Measurements from ENCODE around the gene EARS2.
"Not testable (repeated sequence)": the region's sequence is repeated elsewhere in the genome, so short reads cannot be mapped to it uniquely, and the experiment has no call there.

EARS2 gene

DNA sequence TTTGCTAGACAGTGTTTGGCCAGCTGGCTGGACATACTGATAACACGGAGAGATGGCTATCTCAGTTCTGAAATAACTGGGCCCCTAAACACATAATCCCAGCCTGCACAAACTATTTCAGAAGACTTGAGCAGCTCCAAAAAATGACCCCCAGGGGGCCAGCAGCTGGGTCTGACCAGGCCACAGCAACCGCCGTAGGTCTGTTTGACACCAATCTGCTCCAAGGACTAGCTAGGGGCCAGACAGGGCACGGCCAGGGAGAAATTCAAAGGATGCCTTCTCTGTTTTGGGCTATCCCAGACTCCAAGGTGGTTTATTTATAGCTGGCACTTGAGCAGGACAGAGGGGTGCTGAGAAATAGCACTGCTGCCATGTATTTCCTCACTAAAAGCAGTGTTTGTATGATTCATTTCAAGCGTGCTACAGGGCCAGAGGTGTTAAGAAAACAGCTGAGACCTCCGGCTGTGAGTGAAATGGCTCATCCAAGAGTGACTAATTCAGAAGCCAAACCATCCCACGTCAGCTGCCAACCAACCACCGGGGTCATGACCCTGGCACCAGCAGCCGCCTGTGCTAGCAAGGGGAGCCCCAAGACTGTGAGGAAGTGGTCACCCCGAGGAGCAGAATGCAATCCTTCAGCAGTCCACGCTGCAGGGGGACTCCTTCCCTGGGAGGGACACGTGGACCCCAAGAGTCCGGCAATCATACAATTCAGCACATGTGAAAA is 52.5 kb downstream of the EARS2 start:
- peak; percentile 97 for DNase-seq

GRCh38 chr16:23504076-23504452 is 53.1 kb downstream of the EARS2 start:
- DNase-seq = peak; percentile 21

- no peak for DNase-seq
Measured at GRCh38 chr16:23502466-23502865, 54.7 kb downstream of the EARS2 start.

DNA sequence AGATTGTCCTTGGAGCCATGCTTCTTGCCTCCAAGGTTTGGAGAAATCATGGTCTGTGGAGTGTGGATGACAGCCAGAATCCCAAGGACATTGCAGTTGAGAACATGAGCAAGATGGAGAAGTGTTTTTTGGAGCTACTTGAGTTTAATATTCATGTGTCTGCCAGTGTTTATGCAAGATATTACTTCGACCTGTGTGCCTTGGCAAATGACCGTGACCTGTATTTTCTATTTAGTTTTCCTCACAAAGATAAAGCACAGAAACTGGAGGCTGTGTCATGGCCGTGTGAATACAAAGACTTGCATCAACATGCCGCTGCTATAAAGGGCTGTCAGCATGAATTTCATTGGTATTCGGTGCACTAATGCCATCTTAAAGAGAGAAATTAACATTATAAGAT is 55.9 kb downstream of the EARS2 start:
- DNase-seq = no peak

GRCh38 chr16:23500862-23501225 is 56.3 kb downstream of the EARS2 start:
- DNase-seq = no peak

DNA sequence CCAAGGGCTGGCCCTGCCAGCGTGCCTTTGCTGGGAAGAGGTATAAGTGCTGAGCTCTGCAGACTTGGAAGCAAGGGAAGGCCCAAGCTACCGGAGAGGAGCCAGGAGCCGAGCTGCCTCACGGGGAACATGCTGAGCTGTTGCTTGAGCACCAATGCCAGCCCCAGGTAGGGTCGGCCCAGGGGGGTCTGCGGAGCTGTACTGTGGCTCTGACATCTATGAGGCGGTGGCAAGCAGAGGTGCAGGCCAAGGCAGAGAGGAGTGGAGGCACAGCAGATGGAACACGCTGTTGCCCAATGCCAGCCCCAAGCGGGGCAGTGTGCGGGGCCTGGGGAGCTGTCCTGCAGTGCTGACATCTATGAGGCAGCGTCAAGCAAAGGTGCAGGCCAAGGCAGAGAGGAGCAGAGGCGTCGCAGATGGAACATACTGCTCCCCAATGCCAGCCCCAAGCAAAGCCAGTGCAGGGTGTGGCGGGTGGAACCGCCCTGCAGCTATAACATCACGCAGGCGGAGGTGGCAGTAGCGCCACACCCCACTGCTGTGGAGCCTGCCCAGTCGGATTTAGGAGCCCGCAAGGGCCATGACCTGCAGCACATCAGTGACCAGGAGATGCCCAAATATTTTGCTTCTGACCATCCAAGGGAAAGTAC is 56.8 kb downstream of the EARS2 start:
- no peak for DNase-seq

GRCh38 chr16:23499801-23500200 is 57.3 kb downstream of the EARS2 start:
- no peak for DNase-seq

DNA sequence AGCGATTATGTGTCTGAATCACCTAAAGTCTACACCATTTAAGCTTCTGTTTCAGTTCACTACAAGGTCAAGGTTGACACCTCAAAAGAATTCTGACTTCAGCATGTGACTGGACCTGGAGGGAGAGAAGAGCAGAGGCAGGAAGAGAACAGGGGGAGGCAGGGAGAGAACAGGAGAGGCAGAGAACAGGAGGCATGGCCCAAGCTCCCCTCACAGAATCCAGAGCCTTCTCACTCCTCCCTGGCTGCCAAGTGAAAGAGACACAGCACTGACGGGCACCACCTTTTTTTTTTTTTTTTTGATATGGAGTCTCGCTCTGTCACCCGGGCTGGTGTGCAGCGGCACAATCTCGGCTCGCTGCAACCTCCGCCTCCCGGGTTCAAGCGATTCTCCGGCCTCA is 58.3 kb downstream of the EARS2 start:
- DNase-seq = no peak

DNA sequence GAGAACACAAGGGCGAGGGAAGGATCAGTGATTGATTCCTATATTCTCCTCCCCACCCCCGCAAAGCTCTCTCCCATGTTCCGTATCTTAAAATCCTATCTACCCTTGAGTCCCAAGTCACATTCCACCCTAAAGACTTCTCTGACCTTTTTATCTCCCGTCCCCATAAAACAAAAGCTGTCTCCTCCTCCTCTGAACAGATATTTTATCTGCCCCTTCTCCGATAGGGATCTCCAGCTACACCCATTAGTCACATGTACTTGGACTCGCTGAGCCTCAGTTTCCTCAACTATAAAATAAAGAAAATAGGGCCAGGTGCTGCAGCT is 59.6 kb downstream of the EARS2 start:
- DNase-seq = no peak

- peak; percentile 62 for DNase-seq
Measured at GRCh38 chr16:23496821-23497542, 60.2 kb downstream of the EARS2 start.

GRCh38 chr16:23495671-23496070 is 61.5 kb downstream of the EARS2 start:
- DNase-seq = no peak

DNA sequence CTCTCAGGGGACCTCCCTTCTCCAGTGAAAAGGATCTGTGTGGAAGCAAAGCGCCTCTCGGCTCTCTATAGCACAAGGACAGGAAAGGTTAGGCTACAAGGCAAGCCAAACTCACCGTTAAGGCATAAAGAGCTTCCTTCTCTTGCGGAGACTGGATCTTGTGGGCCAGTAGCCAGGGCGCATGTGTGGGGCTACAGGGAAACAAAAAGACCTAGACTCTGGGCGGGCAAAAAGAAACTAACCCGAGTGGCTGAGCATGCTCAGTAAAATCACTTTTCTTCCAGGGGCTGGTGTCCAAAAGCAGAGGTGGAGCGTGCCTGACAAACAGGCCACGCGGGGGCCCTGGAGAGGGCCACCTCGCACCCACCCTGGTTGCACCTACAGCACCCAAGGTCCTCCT is 63.0 kb downstream of the EARS2 start:
- DNase-seq = no peak

DNA sequence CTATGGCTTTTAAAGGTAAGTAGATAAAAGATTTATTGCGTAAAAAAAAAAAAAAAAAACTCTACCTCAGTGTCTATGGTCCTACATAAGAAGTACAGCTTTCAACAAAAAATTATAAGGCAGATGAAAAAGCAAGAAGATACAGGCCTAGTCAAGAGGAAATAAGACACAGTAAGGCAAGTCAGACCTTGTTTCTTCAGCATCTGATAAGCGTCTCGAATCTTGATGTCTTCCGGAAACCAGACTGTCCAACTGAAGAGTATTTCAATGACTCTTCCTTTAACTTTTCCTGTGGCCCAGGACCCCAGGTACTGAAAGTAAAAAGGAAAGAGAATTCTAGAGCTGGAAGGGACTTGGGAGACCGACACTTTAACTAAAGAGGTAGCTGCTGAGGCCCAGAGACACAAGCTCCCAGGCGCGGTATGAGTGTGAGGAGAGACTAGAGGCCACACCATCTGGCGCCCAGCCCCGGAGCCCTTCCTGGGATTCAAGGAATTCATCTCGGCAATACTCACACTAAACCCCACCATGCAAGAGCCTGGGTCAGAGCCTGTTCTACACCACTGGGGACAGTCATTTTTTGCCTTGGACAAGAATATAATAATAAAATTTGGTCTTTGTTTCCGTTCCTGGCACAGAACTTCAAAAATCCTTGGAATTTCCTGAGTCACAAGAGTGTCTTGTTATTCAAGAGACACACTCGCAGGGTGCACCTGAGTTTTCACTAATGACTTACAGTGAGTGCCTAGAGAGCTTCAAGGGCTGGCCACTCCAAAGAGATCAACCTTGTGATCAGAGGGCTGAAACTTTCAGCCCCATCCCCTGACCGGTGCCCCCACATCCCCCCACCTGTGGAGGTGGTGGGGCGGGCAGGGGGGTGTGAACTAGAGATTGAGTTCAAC is 65.4 kb downstream of the EARS2 start:
- peak; percentile 68 for DNase-seq

- DNase-seq = no peak
Measured at GRCh38 chr16:23486480-23486879, 70.7 kb downstream of the EARS2 start.

- DNase-seq = no peak
Measured at GRCh38 chr16:23485841-23486240, 71.3 kb downstream of the EARS2 start.

GRCh38 chr16:23485257-23485614 is 71.9 kb downstream of the EARS2 start:
- DNase-seq = no peak

- no peak for DNase-seq
Measured at GRCh38 chr16:23484510-23485256, 72.5 kb downstream of the EARS2 start.

DNA sequence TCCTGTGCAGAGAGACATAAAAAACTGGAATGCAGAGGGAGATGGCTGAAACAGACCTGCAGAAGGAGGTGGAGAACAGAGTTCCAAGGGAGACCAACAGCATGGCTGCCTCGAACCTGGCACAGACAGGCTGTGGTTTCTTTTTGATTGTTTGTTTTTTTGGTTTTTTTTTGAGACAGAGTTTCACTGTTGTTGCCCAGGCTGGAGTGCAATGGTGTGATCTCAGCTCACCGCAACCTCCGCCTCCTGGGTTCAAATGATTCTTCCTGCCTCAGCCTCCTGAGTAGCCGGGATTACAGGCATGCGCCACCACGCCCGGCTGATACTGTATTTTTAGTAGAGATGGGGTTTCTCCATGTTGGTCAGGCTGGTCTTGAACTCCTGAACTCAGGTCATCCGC is 73.7 kb downstream of the EARS2 start:
- not testable (repeated sequence) for DNase-seq

DNA sequence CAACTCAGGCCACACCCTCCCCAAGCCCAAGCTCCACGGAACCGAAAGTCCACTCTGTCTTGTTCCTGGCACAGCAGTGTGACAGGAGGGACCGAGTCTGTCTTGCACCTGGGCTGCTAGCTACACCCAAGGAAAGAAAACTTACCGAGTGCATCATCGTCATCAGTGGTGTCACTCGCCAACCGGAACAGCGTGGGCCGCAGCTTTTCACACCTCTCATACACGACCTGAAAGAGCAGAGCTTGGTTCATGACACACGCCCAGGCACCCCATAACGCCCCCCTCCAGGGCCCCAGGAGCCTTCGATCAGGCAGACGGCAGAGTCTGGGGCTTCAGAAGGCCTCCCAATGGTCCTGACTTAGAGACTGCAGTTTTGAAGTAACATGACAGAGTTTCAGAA is 74.4 kb downstream of the EARS2 start:
- DNase-seq = no peak

DNA sequence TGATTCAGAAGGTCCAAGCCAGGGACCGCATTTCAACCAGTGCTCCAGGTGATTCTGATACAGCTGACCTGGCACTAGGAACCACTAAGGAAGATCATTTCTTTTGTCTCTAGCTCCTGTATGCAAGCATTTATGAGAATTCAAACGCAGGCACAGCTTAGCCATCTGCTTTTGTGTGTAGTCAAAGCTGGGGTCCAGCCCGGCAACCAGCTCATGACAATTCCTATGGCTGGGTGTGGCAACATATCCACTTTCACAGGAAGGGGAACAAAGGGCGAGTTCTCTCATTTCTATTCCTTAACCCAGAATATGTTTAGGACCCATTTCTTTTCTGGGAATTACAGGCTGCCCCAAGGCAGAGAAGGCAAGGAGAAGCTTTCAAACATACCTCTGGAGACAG is 76.9 kb downstream of the EARS2 start:
- DNase-seq = no peak

GRCh38 chr16:23479138-23479537 is 78.0 kb downstream of the EARS2 start:
- DNase-seq = no peak

GRCh38 chr16:23478566-23478965 is 78.6 kb downstream of the EARS2 start:
- DNase-seq = no peak

DNA sequence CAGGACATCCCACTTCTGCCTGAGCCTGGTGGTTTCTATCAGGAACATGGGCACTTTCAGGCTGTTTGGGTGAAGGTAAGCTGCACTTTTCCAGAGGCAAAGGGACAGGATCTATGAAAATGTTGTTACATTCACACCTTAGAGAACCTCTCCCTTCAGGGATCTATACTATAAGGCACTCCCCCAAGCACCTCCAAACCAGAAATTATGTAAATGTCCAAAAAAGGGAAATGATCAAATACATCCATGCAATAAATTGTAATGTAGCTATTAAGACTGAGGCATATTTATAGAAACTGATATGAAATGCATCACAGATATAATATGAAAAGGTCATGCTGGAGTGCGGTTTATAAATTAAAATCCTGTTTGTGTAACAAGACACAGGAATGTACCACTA is 80.9 kb downstream of the EARS2 start:
- no peak for DNase-seq

Measured in EL (cell line).